HepG2 (cell line): ENCODE measurements around the gene ZNF394. TPM values are rescaled to one million over a fixed set of nuclear protein-coding genes. Genes with fewer than 3 reads are reported as not detected.
A peak's percentile ranks its signal among the peaks of the same experiment; 100 is the strongest.

Experiments
- GPN1 ChIP-seq: sonication (generic); formaldehyde crosslinking; IDR thresholded peaks from 2 replicates; pipeline ENCODE4 v1.5.1; 2020; ENCODE audit warnings: missing genetic modification reagents, borderline replicate concordance
- GTF3A ChIP-seq: sonication (generic); formaldehyde crosslinking; conservative IDR thresholded peaks from 2 replicates; pipeline ENCODE4 v1.4.0; 2020; ENCODE audit warnings: mild to moderate bottlenecking, missing genetic modification reagents
- HMG20B ChIP-seq: conservative IDR thresholded peaks from 2 replicates; pipeline ENCODE4 v1.6.1; 2016; ENCODE audit warnings: missing genetic modification reagents, missing compliant biosample characterization
- HNF4A ChIP-seq: sonication (generic); formaldehyde crosslinking; IDR thresholded peaks from 2 replicates; pipeline ENCODE4 v1.4.0; 2020; ENCODE audit warnings: missing genetic modification reagents
- ISL2 ChIP-seq: sonication (generic); formaldehyde crosslinking; IDR thresholded peaks from 2 replicates; pipeline ENCODE4 v1.5.0; 2020; ENCODE audit warnings: missing genetic modification reagents
- MZF1 ChIP-seq: sonication (generic); formaldehyde crosslinking; IDR thresholded peaks from 2 replicates; pipeline ENCODE4 v1.8.1; 2023; ENCODE audit warnings: mild to moderate bottlenecking, missing genetic modification reagents, borderline replicate concordance
- PRPF4 ChIP-seq: fragments of 200-400 bp; formaldehyde crosslinking; IDR thresholded peaks from 2 replicates; pipeline ENCODE4 v1.6.1; 2016; ENCODE audit warnings: low read length, low read depth; ENCODE audit not compliant: poor library complexity, severe bottlenecking
- TARDBP ChIP-seq: sonication (generic); formaldehyde crosslinking; IDR thresholded peaks from 2 replicates; pipeline ENCODE4 v1.8.0; 2022; ENCODE audit warnings: mild to moderate bottlenecking, missing genetic modification reagents
- ZNF180 ChIP-seq: sonication (generic); formaldehyde crosslinking; IDR thresholded peaks from 2 replicates; pipeline ENCODE4 v1.4.0; 2020; ENCODE audit warnings: low read depth, missing genetic modification reagents, borderline replicate concordance
- ZNF343 ChIP-seq: sonication (generic); formaldehyde crosslinking; IDR thresholded peaks from 2 replicates; pipeline ENCODE4 v1.4.0; 2020; ENCODE audit warnings: mild to moderate bottlenecking, missing genetic modification reagents
- polyA plus RNA-seq, 8 experiments: library from polyadenylated mRNA; depleted of rRNA in 3 of 8; stranded (reverse) in 7 of 8; unstranded in 1 of 8; fragments of >200 nt; fragmentation: Illumina TruSeq in 4 of 8; extraction: Trizol in 4 of 8; gene quantifications; 2 replicates each; pipeline versions ENCODE4 v1.2.1 to v1.2.3, GENCODE V29; 2011 to 2016; ENCODE audit warnings: low read depth in 4 of 8, missing spikeins in 1 of 8, mixed read lengths in 1 of 8; ENCODE audit not compliant: insufficient read depth in 1 of 8
- total RNA-seq, 5 experiments: library from RNA; depleted of rRNA; stranded (reverse); fragments of >200 nt; fragmentation: Illumina TruSeq; extraction: Trizol; gene quantifications; 2 replicates each; pipeline ENCODE4 v1.2.3, GENCODE V29; 2016; ENCODE audit warnings: low read depth in 1 of 5
- TF ChIP-seq, protein P1 (sequence below): sonication (generic); formaldehyde crosslinking; IDR thresholded peaks from 2 replicates; pipeline ENCODE4 v1.5.1; 2020; ENCODE audit warnings: mild to moderate bottlenecking, missing genetic modification reagents
- TF ChIP-seq, protein P2 (sequence below): sonication (generic); IDR thresholded peaks from 2 replicates; pipeline ENCODE4 v1.6.1; 2016; ENCODE audit warnings: low read depth, borderline replicate concordance
- TF ChIP-seq, protein P3 (sequence below): sonication (generic); formaldehyde crosslinking; IDR thresholded peaks from 2 replicates; pipeline ENCODE4 v1.5.1; 2020; ENCODE audit warnings: mild to moderate bottlenecking, moderate library complexity, missing genetic modification reagents
- TF ChIP-seq, protein P4 (sequence below): sonication (generic); formaldehyde crosslinking; IDR thresholded peaks from 2 replicates; pipeline ENCODE4 v1.4.0; 2020; ENCODE audit warnings: missing genetic modification reagents, borderline replicate concordance
- TF ChIP-seq, protein P5 (sequence below): sonication (generic); formaldehyde crosslinking; IDR thresholded peaks from 2 replicates; pipeline ENCODE4 v1.4.0; 2020; ENCODE audit warnings: mild to moderate bottlenecking, missing genetic modification reagents
- TF ChIP-seq, protein P6 (sequence below): sonication (generic); formaldehyde crosslinking; IDR thresholded peaks from 2 replicates; pipeline ENCODE4 v1.8.1; 2023; ENCODE audit warnings: mild to moderate bottlenecking, missing genetic modification reagents, borderline replicate concordance

The ZNF394 gene
- total and polyA plus RNA-seq, 2 of the 13 experiments (the other 11 are each of a cell fraction or from before 2014, with no cell fraction given): 7.8 to 19.6 TPM

DNA sequence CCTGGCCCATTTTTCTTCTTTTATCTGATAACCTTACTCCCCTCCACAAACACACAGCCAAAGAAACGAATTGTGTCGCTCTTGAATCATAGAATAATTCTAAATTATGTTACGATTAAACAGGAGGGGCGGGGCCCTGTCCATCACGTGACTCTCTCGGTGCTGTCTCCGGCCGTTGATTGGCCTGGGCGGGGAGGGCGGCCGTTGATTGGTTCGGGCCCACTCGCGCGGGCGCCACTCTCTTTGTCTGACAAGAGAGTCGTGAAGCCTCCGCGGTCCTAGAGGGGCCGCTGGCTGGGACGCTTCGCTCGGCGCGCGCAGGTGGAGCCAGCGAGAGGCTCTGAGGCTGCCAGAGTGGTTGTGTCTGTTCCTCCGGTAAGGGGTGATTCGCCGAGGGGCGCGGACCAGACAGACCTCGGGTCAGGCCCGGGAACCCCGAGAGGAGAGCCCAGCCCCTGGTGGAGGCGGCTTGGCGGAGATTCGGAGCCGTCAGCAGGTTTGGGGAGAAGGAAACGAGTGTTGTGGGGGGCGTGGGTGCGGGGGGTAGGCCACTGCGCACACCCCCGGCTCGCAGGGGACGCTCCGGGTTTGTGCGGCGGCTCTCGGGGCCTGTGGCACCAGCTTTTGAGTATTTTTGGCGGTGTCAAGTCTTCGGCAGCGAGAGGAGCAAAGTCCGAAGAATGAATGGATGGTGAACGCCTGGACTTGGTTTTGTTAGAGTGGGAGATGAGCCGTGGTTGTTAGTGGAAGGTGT is 27.3 kb downstream of the ZNF394 start, which contains the start of gene ZNF789 (continued):
- TF ChIP-seq, protein P1, sequence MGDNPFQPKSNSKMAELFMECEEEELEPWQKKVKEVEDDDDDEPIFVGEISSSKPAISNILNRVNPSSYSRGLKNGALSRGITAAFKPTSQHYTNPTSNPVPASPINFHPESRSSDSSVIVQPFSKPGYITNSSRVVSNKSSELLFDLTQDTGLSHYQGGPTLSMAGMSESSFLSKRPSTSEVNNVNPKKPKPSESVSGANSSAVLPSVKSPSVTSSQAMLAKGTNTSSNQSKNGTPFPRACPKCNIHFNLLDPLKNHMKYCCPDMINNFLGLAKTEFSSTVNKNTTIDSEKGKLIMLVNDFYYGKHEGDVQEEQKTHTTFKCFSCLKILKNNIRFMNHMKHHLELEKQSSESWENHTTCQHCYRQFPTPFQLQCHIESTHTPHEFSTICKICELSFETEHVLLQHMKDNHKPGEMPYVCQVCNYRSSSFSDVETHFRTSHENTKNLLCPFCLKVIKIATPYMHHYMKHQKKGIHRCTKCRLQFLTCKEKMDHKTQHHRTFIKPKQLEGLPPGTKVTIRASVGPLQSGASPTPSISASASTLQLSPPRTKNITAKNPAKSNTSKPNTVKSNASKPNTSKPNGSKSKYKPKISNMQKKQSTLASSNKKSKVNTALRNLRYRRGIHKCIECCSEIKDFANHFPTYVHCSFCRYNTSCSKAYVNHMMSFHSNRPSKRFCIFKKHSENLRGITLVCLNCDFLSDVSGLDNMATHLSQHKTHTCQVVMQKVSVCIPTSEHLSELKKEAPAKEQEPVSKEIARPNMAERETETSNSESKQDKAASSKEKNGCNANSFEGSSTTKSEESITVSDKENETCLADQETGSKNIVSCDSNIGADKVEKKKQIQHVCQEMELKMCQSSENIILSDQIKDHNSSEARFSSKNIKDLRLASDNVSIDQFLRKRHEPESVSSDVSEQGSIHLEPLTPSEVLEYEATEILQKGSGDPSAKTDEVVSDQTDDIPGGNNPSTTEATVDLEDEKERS (CRISPR knock-in tag): no peak
- no peak for TF ChIP-seq PRPF4
- TF ChIP-seq ZNF343 (CRISPR knock-in tag): no peak
- TF ChIP-seq, protein P2, sequence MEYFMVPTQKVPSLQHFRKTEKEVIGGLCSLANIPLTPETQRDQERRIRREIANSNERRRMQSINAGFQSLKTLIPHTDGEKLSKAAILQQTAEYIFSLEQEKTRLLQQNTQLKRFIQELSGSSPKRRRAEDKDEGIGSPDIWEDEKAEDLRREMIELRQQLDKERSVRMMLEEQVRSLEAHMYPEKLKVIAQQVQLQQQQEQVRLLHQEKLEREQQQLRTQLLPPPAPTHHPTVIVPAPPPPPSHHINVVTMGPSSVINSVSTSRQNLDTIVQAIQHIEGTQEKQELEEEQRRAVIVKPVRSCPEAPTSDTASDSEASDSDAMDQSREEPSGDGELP: peak; percentile 21; the same call in 1 of the 2 replicates
- TF ChIP-seq, protein P3, sequence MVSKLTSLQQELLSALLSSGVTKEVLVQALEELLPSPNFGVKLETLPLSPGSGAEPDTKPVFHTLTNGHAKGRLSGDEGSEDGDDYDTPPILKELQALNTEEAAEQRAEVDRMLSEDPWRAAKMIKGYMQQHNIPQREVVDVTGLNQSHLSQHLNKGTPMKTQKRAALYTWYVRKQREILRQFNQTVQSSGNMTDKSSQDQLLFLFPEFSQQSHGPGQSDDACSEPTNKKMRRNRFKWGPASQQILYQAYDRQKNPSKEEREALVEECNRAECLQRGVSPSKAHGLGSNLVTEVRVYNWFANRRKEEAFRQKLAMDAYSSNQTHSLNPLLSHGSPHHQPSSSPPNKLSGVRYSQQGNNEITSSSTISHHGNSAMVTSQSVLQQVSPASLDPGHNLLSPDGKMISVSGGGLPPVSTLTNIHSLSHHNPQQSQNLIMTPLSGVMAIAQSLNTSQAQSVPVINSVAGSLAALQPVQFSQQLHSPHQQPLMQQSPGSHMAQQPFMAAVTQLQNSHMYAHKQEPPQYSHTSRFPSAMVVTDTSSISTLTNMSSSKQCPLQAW: peak; percentile 58; the same call in 1 of the 2 replicates
- TF ChIP-seq, protein P4, sequence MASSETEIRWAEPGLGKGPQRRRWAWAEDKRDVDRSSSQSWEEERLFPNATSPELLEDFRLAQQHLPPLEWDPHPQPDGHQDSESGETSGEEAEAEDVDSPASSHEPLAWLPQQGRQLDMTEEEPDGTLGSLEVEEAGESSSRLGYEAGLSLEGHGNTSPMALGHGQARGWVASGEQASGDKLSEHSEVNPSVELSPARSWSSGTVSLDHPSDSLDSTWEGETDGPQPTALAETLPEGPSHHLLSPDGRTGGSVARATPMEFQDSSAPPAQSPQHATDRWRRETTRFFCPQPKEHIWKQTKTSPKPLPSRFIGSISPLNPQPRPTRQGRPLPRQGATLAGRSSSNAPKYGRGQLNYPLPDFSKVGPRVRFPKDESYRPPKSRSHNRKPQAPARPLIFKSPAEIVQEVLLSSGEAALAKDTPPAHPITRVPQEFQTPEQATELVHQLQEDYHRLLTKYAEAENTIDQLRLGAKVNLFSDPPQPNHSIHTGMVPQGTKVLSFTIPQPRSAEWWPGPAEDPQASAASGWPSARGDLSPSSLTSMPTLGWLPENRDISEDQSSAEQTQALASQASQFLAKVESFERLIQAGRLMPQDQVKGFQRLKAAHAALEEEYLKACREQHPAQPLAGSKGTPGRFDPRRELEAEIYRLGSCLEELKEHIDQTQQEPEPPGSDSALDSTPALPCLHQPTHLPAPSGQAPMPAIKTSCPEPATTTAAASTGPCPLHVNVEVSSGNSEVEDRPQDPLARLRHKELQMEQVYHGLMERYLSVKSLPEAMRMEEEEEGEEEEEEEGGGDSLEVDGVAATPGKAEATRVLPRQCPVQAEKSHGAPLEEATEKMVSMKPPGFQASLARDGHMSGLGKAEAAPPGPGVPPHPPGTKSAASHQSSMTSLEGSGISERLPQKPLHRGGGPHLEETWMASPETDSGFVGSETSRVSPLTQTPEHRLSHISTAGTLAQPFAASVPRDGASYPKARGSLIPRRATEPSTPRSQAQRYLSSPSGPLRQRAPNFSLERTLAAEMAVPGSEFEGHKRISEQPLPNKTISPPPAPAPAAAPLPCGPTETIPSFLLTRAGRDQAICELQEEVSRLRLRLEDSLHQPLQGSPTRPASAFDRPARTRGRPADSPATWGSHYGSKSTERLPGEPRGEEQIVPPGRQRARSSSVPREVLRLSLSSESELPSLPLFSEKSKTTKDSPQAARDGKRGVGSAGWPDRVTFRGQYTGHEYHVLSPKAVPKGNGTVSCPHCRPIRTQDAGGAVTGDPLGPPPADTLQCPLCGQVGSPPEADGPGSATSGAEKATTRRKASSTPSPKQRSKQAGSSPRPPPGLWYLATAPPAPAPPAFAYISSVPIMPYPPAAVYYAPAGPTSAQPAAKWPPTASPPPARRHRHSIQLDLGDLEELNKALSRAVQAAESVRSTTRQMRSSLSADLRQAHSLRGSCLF (CRISPR knock-in tag): no peak
- TF ChIP-seq TARDBP (CRISPR knock-in tag): peak; percentile 71; the same call in 1 of the 2 replicates
- TF ChIP-seq GPN1: no peak
- TF ChIP-seq, protein P5, sequence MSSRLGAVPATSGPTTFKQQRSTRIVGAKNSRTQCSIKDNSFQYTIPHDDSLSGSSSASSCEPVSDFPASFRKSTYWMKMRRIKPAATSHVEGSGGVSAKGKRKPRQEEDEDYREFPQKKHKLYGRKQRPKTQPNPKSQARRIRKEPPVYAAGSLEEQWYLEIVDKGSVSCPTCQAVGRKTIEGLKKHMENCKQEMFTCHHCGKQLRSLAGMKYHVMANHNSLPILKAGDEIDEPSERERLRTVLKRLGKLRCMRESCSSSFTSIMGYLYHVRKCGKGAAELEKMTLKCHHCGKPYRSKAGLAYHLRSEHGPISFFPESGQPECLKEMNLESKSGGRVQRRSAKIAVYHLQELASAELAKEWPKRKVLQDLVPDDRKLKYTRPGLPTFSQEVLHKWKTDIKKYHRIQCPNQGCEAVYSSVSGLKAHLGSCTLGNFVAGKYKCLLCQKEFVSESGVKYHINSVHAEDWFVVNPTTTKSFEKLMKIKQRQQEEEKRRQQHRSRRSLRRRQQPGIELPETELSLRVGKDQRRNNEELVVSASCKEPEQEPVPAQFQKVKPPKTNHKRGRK (CRISPR knock-in tag): no peak
- TF ChIP-seq HNF4A (CRISPR knock-in tag): peak; percentile 33; the same call in 1 of the 2 replicates
- TF ChIP-seq MZF1 (CRISPR knock-in tag): no peak
- no peak for TF ChIP-seq GTF3A (CRISPR knock-in tag)
- TF ChIP-seq, protein P6, sequence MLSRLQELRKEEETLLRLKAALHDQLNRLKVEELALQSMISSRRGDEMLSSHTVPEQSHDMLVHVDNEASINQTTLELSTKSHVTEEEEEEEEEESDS (CRISPR knock-in tag): no peak
- no peak for TF ChIP-seq ZNF180 (CRISPR knock-in tag)
- TF ChIP-seq HMG20B: no peak
- peak; percentile 44; the same call in 1 of the 2 replicates for TF ChIP-seq ISL2 (CRISPR knock-in tag)
